Mucosa of gallbladder (tissue), 1 donor: ENCODE data around the gene CDC6. TPM values are rescaled to one million over a fixed set of nuclear protein-coding genes. Genes with fewer than 3 reads are reported as not detected.
"Not testable (repeated sequence)": the region's sequence is repeated elsewhere in the genome, so short reads cannot be mapped to it uniquely, and the experiment has no call there.

ENCODE experiments used
- DNase-seq: peaks from one replicate; pipeline ENCODE4 v3.0.0-alpha.2; 2020; ENCODE audit warnings: low spot score
- total RNA-seq: library from RNA; stranded (reverse); gene quantifications from one replicate; pipeline ENCODE4 v1.2.1, GENCODE V29; 2021
- donor health status: DM: no; HTN: no; CAD: no.

Gene CDC6
- total RNA-seq, 1 donor from 2014 or later, result 6.8 TPM

GRCh38 chr17:40286473-40286872 is 1.2 kb upstream of the CDC6 start:
- DNase-seq, result no peak

GRCh38 chr17:40287159-40287493 is 553 bp upstream of the CDC6 start:
- DNase-seq, result no peak

GRCh38 chr17:40290629-40291280 is 3.1 kb downstream of the CDC6 start:
- DNase-seq, result peak; percentile 67

GRCh38 chr17:40291281-40291664 is 3.6 kb downstream of the CDC6 start:
- DNase-seq, result no peak

- DNase-seq, result no peak
Observed at GRCh38 chr17:40293363-40293762, 5.7 kb downstream of the CDC6 start.

- no peak for DNase-seq
Observed at GRCh38 chr17:40295488-40296436, 8.1 kb downstream of the CDC6 start.

GRCh38 chr17:40297511-40297910 is 9.8 kb downstream of the CDC6 start:
- DNase-seq, result no peak

GRCh38 chr17:40298726-40299125 is 11.0 kb downstream of the CDC6 start:
- DNase-seq, result no peak

- not testable (repeated sequence) for DNase-seq
Observed at GRCh38 chr17:40299159-40299757, 11.6 kb downstream of the CDC6 start.

GRCh38 chr17:40301315-40301714 is 13.6 kb downstream of the CDC6 start:
- no peak for DNase-seq

GRCh38 chr17:40303009-40303657 is 15.5 kb downstream of the CDC6 start:
- DNase-seq, result no peak

GRCh38 chr17:40303708-40304551 is 16.3 kb downstream of the CDC6 start:
- no peak for DNase-seq

GRCh38 chr17:40304552-40304863 is 16.8 kb downstream of the CDC6 start:
- DNase-seq, result not testable (repeated sequence)

GRCh38 chr17:40304866-40305265 is 17.2 kb downstream of the CDC6 start:
- DNase-seq, result not testable (repeated sequence)

- DNase-seq, result no peak
Observed at GRCh38 chr17:40306395-40306794, 18.7 kb downstream of the CDC6 start.

- DNase-seq, result no peak
Observed at GRCh38 chr17:40307001-40307730, 19.5 kb downstream of the CDC6 start.

- DNase-seq, result no peak
Observed at GRCh38 chr17:40307740-40308239, 20.1 kb downstream of the CDC6 start.

- no peak for DNase-seq
Observed at GRCh38 chr17:40309031-40309948, 21.6 kb downstream of the CDC6 start, which contains the start of gene RARA. TSS of gene RARA (plus strand) at chr17:40309180. CDS start at chr17:40331219, 22,039 bp downstream.

GRCh38 chr17:40309949-40310510 is 22.4 kb downstream of the CDC6 start:
- no peak for DNase-seq
